Heart left ventricle (tissue), 13 donors: Measurements from ENCODE around the gene KIFAP3.

Source experiments
- POLR2A ChIP-seq, 2 donors: fragments of 450-650 bp; IDR thresholded peaks; one replicate each; pipeline ENCODE4 v1.6.1; 2017; ENCODE audit warnings: antibody characterized with exemption in 2 of 2, mild to moderate bottlenecking in 2 of 2, moderate library complexity in 2 of 2
- TF ChIP-seq, protein P1 (sequence below), 12 donors: fragments of 200-600 bp; sonication (generic) in 4 of 12; IDR thresholded peaks; one replicate each; pipeline versions ENCODE4 v1.5.0 to v1.8.0; 2018 to 2022; ENCODE audit warnings: antibody characterized with exemption in 12 of 12, mild to moderate bottlenecking in 5 of 12
- donor health status: ischemic (EF 13 %, LVEDD 7.1; RV severe dilation, severe dysfunction).
- donor health status: DM: no; HTN: yes; CAD: no.
- donor health status: DM: no; HTN: no; CAD: no.
- donor health status: ischemic (EF 25% LVEDD 6.9; RV normal size, moderate dysfunction).
- donor health status: ischemic (EF 25% LVEDD 5.7; RV mildly dilated, moderate dysfunction).
- donor health status: ischemic (EF 35%, LVEDD 5.7; RV mildly dilated, moderate dysfunction).
- donor health status: nonischemic (EF 11% LVEDD 7.7; RV severe dilation, severe dysfunction).
- donor health status: DM: yes; HTN: yes; CAD: no.
- donor health status: PGD.
- donor health status: ischemic (EF 29% LVEDD 5.4; RV normal size, mild dysfunction).
- donor health status: nonischemic (EF 23%, LVEDD 6.1; RV moderate dilation, normal function).

DNA sequence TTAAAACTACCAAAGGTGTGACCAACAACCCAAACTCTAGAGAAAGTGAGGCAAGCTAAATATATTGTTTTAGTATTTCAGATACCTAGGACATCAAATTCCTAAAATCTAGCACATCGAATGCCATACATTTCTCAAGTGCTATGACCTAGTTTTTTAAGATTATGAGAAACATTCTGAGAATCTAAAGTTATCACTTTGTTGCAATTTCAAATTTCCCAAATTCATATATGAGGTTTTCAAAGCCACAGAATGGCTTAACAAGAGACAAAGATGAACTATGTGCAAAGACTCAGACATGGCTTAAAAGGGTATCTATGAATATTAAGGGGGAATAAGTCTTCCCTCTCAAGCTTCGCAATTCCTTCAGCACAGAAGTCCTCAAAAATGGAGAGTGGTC lies 187.6 kb downstream of the KIFAP3 start:
- TF ChIP-seq, protein P1, sequence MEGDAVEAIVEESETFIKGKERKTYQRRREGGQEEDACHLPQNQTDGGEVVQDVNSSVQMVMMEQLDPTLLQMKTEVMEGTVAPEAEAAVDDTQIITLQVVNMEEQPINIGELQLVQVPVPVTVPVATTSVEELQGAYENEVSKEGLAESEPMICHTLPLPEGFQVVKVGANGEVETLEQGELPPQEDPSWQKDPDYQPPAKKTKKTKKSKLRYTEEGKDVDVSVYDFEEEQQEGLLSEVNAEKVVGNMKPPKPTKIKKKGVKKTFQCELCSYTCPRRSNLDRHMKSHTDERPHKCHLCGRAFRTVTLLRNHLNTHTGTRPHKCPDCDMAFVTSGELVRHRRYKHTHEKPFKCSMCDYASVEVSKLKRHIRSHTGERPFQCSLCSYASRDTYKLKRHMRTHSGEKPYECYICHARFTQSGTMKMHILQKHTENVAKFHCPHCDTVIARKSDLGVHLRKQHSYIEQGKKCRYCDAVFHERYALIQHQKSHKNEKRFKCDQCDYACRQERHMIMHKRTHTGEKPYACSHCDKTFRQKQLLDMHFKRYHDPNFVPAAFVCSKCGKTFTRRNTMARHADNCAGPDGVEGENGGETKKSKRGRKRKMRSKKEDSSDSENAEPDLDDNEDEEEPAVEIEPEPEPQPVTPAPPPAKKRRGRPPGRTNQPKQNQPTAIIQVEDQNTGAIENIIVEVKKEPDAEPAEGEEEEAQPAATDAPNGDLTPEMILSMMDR (IDR thresholded peaks at IDR 0.05) = no peak
- no peak for TF ChIP-seq POLR2A (IDR thresholded peaks at IDR 0.05)
